Left cardiac atrium (tissue), 4 donors: ENCODE results near the gene REPS1. TPM values are rescaled to one million over a fixed set of nuclear protein-coding genes. Genes with fewer than 3 reads are reported as not detected.
"Not testable (repeated sequence)": the region's sequence is repeated elsewhere in the genome, so short reads cannot be mapped to it uniquely, and the experiment has no call there.

ENCODE experiments used
- ATAC-seq, 2 donors: fragments of 200-7000 bp; cut with Tn5 transposase; one replicate each; pipeline ENCODE4 v1.9.1; 2020; ENCODE audit warnings: mild to moderate bottlenecking in 2 of 2, moderate library complexity in 2 of 2
- DNase-seq: peaks from one replicate; pipeline ENCODE4 v3.0.0-alpha.2; 2020
- intact Hi-C, 2 donors: fragments of 100-400 bp; cut with DNase I; formaldehyde crosslinking; loops; one replicate each; pipeline versions ENCODE4 v1.14.1 to v1.15.1; 2022 to 2023
- long read RNA-seq: library from polyadenylated mRNA; unstranded; transcript quantifications from one replicate; pipeline ENCODE4 v2.0.0, GENCODE V29; 2021
- total RNA-seq, 2 donors: library from RNA; stranded (reverse); fragmentation: NEBNext Ultra II Directional; extraction: Animal tissue kit (Norgen Biotek cat#: 25700); gene quantifications; one replicate each; pipeline ENCODE4 v1.2.1, GENCODE V29; 2021
- donor health status: DM: no; HTN: yes; CAD: no.
- donor health status: DM: no; HTN: yes; CAD: no; lungs with severe emphysema.
- donor health status: DM: yes; HTN: yes; CAD: no.
- donor health status: Dilated cardiomyopathy.

The REPS1 gene, protein sequence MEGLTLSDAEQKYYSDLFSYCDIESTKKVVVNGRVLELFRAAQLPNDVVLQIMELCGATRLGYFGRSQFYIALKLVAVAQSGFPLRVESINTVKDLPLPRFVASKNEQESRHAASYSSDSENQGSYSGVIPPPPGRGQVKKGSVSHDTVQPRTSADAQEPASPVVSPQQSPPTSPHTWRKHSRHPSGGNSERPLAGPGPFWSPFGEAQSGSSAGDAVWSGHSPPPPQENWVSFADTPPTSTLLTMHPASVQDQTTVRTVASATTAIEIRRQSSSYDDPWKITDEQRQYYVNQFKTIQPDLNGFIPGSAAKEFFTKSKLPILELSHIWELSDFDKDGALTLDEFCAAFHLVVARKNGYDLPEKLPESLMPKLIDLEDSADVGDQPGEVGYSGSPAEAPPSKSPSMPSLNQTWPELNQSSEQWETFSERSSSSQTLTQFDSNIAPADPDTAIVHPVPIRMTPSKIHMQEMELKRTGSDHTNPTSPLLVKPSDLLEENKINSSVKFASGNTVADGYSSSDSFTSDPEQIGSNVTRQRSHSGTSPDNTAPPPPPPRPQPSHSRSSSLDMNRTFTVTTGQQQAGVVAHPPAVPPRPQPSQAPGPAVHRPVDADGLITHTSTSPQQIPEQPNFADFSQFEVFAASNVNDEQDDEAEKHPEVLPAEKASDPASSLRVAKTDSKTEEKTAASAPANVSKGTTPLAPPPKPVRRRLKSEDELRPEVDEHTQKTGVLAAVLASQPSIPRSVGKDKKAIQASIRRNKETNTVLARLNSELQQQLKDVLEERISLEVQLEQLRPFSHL
- total RNA-seq, result 10 to 100 TPM; 29.0 to 36.3 TPM
- long read RNA-seq, partial matches to known transcripts, result 26 of 29 reads
- long read RNA-seq, other reads (novel, unspliced or antisense), result 2 of 29 reads

DNA sequence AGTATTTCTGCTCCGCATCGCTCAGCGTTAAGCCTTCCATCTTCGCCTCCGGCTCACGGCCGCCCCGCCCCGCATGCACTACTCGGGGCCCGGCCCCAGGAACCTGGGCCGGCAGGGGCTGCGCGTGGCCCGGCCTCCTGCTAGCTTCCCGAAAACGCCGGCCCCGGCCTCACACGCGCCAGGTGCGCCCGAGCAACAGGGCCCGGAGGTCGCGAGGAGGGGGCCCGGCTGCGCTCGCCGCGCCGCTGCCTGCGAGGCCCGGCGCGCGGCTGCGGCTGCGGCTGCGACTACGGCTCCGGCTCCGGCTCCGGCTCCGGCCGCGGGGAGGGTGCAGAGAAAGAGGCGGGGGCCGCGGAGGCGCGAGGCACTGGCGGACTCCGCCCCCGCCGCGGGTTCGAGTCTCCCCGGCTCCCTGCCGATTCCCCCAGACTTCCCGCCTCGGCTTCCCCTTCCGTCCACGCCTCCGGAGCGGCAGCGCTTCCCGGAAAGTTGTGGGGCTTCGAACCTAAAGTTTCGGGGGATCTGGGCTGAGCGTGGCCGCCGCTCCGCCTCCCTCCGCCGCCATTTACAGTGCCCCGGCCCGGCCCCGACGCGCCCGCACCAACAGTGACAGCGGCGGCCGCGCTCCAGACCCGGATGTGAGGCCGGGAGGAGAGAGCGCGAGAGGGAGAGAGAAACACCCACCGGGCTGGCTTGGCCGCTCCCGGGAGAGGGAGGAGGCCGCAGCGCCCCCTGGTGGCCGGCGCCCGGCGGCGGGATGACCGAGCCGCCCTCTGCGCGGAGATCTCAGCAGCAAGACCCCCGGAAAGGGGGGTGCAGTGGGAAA lies at the start of gene REPS1:
Gene REPS1 (minus strand): TSS at position 611 of the 826 bp plus-strand sequence. CDS start 571 bp downstream, at position 40.
- ATAC-seq (peak; percentile 98 to 99), DNase-seq (peak; percentile 94)
- intact Hi-C loops, result loop anchor here (2.0 to 5.0 kb wide), 2 partner anchors 171 to 173 kb away; no protein-coding TSS in a partner anchor

DNA sequence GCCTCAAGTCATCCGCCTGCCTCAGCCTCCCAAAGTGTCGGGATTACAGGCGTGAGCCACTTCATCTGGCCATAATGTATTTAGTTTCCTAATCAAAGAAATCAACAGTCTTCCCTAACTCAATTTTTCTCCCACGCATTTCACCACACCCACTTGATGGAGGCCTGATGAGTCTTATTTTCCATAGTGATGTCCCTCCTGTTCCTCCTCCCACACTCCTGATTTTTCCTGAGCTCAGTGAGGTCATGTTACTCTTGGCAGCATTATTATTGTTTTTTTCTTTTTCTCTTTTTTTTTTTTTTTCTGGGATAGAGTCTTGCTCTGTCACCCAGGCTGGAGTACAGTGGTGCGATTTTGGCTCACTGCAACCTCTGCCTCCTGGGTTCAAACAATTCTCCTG lies 49.4 kb upstream of the REPS1 start:
- intact Hi-C loops, result no loop called here
- ATAC-seq (peak in 1 of 2 donors; percentile 87), DNase-seq (no peak)

DNA sequence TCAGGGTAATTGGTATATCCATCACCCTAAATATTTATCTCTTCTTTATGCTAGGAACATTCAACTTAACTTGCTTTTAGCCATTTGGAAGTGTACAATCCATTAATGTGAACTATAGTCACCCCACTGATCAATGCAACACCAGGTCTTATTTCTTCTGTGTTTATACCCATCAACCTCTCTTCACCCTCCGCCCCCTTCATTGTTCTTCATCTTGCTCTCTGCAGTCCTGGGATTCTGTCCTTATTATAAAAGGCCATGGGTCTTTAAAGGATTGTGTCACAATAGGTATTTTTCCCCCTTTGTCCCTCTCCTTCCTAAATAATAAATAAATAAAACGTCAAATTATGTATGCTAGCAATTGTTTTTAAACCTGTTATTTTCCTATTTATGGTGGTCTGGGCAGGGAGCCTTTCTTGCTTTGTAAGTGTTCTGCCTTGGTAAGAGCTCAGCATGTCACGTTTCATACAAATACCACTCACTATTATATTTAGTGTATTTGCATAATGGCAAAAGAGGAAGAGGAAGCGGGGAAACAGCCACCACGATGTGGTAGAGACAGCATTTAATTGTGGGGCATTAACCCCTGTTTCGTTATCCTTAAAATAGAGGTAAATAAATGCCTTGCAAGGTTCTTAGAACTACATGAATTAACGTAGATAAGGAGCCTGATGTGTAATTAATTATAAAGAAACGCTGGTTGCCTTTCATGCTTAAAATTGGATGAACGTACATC lies 42.3 kb upstream of the REPS1 start:
- intact Hi-C loops, result no loop called here
- DNase-seq (no peak), ATAC-seq (no peak)

DNA sequence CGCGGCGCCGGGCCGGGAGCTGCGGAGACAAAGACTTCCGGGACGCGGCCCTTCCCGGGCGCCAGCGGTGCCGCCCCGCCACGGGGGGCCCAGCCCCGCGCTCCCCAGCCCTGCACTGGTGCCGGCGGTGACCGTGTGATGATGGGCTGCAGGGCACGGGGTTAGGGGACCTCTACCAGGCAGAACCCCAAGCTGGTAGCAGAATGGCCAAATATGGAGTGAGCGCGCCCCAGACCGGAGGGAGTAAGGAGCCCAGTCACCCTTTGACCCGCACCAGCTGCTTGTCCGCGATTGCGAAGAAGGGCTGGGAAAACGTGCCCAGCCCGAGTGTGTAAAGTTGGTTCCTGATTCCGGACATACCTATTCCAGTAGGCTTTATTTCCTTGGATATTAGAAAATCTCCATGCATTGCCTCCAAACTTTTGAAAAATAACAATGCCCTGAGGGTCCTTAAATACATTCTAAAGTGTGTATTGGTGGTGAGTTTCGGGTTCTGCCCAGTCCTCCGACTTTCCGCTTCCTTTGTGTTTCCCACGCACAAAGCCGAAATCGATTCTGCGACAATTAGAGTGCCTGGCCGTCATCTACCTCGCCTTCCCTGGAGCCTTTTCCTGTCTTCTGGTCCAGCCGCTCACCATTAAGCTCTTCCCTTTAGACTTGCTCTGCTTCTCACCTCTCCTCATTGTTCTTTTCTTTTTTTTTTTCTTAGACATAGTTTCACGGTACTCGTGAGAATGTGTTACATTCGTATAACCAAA lies 41.6 kb upstream of the REPS1 start:
- ATAC-seq (peak; percentile 77 to 80), DNase-seq (peak; percentile 70)
- intact Hi-C loops, result no loop called here

DNA sequence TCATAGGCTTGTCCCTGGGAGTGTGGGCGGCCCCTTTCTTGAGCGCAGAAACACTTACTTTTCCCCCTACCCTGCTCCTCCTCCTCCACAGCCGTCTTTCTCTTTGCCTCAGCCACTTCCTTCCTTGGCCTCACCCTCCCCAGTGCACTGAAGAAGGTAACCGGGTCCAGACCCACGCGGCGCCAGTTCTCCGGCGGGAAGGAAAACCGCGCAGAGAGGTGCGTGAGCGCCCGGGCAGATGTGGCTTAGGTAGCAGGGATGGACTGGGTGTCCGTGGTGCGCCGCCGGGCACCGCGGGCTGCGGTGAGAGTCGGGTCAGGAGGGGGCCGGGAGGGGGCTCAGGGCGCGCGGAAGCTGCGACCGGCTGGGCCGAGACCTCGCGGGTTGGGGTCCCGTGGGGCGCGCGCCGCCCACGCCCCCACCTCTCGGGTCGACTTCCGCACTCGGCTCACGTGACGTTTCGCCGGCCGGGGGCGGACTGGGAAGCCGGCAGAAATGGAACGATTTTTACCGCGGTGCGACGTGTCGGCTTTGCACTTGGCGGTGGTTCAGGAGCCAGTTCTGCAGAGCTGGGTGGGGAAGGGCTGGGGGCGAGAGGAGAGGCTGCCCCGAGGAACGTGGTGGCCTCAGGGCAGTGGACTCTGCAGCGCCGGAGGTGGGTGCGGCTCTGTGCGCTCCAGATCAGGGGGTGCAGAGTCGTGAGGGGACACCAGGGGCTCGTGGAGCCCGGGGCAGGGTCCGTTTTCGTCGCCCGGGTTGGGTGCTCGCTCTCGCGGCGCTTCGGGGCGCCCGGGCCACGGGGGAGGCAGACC lies 40.8 kb upstream of the REPS1 start, which contains the start of gene ABRACL:
Gene ABRACL (plus strand): TSS at position 88 of the 812 bp plus-strand sequence. CDS start 5,416 bp downstream, outside the sequence.
- intact Hi-C loops, result no loop called here
- DNase-seq (peak; percentile 63), ATAC-seq (peak; percentile 76 to 86)

DNA sequence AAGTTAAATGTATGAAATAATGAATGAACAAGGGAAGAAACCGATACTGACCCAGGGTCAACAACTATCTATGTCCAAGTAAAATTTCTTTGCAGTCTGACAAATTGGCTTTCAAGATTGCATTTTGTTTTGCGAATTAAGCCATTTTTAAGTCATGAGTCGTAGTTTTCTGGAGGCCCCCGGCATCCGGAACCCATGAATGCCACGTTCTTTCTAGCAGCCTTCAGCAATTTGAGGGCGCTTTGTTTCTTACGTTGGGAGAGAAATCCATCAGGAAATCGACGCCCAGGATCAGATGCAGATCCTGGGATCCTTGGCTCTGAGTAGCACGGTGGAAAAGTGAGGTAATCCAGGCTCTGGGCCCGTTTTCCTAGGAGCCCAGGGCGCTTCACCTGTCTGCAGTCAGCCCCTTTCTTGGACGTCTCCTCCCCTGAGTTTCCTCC lies 40.2 kb upstream of the REPS1 start:
- DNase-seq (no peak), ATAC-seq (no peak)
- intact Hi-C loops, result no loop called here

DNA sequence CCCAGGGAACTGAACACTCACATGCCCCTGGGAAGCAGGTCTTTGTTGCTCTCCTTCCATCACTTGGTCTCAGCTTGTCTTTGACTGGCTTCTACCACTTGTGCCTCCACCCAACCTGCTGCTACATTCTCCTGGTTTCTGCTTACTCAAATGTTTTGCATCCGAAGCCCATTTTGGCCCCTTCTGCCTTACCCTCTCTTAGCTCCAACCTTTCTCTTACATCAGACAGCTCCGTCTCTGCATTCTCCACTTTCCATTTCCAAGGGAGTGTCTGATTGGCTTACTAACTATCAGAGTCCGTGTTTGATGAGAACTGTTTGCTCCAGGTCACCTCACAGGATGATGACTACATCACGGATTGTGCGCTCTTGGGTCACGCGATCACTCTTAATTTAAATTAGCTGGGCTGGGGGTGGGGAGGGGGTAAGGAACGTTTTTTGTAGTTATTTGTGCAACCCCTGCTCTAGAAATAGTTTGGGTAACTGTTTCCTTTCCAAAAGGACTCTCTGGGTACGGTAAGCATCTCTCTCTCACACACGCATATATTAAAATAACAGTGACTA lies 39.6 kb upstream of the REPS1 start:
- DNase-seq, result no peak
- peak in 1 of 2 donors; percentile 11 for ATAC-seq
- intact Hi-C loops, result no loop called here

DNA sequence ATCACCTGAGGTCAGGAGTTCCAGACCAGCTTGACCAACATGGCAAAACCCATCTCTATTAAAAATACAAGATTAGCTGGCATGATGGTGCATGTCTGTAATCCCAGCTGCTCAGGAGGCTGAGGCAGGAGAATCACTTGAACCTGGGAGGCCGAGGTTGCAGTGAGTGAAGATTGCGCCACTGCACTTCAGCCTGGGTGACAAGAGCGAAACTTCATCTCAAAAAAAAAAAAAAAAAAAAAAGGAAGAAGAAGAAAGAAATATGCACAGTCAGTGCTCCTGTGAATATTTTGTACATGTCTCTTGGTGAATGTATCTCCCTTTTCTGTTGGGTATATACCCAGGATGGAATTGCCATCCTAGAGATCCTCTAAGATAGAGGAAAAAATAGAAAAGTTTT lies 37.4 kb upstream of the REPS1 start:
- DNase-seq, ATAC-seq, intact Hi-C loops: not testable (repeated sequence)

DNA sequence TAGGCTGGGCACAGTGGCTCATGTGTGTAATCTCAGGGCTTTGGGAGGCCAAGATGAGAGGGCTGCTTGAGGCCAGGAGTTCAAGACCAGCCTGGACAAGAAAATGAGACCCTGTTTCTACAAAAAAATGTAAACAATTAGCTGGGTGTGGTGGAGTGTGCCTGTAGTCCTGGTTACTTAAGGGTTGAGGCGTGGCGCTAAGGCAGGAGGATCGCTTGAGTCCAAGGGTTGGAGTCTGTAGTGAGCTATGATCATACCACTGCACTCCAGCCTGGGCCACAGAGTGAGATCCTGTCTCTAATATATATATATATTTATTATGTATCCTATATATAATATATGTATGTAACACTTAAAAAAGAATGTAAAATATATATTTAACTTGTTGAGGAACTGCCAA lies 32.6 kb upstream of the REPS1 start:
- DNase-seq (no peak), ATAC-seq (no peak)
- intact Hi-C loops, result no loop called here

DNA sequence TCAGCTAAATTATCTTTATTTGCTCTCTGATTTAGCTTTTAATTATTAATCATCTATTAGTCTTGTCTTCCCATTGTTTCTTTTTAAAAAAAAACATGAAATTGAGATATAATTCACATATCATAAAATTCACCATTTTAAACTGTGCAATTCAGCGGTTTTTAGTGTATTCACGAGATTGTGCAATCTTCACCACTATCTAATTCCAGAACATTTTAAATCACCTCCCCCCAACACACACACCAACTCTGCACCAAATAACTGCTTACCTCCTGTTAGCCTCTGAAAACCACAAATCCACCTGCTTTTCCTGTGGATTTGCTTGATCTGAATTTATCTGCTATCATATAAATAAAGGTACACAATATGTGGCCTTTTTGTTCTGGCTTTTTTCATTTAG lies 31.7 kb upstream of the REPS1 start:
- intact Hi-C loops, result no loop called here
- no peak for DNase-seq

DNA sequence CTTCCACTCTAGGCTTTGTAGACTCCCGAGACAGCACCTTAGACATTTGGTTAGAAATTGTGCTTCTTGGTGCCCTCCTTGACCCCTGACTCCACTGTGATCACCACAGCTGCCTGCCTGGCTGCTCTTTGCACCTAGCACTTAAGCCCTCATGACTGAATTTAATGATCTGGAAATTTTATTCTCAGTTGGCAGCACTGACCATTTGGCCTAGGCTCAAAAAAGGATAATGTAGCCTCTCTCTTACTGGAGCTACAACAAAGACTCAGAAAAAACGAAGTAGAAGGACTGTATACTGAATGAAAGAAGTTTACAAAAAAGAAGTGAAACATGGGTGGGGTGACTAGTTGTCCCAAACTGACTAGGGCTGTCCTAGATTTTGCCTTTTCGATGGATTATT lies 29.2 kb upstream of the REPS1 start:
- peak; percentile 38 to 68 for ATAC-seq
- DNase-seq, result no peak
- intact Hi-C loops, result no loop called here

More for the DNA sequence above, 31.7 kb upstream of the REPS1 start:
- no peak for ATAC-seq

DNA sequence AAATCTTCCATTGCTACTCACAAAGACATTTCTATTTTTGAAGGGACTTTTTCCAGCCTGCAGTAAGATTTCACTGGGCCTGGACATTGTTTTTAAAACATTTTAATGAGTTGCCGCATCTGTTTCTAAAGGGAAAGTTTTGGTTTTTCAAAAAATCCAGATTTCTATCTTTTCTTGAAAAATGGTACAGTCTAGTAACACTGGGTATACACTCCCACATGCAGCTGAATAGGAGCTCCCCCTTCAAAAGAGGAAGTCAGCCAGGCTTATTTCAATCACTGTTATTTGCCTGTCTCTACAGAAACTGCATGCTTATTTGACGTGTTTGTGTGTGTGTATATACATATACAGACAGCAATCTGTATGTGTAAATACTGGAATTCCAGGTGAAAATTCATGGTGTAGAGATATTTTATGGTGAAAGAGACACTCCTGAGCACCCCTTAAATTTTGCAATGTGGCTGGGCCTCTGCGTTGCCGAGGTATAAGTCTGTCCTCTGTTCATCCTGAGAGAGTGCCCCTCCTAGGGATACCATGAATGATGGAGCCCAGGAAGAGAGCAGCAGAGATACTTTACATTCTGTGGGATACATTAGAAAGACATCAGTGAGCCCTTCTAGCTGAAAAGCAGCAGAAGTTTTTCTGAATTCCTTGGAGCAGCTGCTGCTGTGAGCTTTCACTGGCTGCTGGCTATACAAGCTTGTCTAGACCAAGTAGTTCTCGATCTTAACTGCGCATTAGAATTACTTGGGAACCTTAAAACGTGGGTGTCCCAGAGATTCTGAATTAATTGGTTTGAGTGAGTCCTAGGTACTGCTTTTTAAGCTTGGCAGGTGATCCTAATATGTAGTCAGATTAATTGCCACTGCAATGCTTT lies 28.5 kb upstream of the REPS1 start:
- intact Hi-C loops, result no loop called here
- ATAC-seq, result peak; percentile 27 to 80

DNA sequence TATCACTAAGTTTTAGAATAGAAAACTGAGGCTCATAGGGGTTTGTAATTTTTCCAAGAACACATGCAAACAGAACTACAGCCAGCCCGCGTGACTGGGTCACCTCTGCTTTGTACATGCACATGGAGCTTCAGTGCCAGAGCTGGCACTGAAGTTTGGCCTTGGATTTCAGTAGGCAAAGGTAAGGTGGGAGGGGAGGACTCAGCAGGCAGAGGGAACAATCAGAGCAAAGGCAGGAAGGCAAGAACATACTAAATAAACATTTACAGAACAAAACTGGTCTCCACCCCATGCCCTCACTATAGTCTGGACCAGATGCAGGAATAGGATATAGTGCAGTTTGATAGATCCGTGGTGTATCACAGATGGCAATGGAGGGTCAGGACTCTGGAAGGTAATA lies 26.9 kb upstream of the REPS1 start:
- intact Hi-C loops, result no loop called here
- no peak for ATAC-seq
- no peak for DNase-seq

More for the DNA sequence above, 28.5 kb upstream of the REPS1 start:
- no peak for DNase-seq

DNA sequence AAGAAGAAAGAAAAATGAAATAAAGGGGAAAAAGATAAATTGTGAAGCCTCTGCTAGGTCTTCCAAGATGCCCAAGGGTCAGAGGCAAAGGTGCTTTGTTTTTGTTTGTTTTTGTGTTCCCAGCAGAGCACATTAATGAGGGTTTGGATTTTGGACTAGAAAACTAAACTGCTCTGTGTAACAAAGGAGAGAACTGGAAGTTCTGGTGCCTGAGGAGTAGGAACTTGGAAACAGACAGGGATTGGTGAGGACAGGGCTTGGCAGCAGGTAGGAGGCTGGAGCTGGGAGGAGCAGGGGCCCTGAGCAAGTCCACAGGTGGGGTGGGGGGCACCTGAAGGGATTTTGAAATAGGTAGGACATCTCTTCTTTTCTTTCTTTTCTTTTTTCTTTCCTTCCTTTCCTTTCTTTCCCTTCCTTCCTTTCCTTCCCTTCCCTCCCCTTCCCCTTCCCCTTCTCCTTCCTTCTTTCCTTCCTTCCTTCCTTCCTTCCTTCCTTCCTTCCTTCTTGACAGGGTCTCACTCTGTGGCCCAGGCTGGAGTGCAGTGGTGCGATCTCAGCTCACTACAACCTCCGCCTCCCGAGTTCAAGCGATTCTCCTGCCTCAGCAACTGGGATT lies 25.2 kb upstream of the REPS1 start:
- intact Hi-C loops, result no loop called here
- DNase-seq (no peak), ATAC-seq (no peak)

DNA sequence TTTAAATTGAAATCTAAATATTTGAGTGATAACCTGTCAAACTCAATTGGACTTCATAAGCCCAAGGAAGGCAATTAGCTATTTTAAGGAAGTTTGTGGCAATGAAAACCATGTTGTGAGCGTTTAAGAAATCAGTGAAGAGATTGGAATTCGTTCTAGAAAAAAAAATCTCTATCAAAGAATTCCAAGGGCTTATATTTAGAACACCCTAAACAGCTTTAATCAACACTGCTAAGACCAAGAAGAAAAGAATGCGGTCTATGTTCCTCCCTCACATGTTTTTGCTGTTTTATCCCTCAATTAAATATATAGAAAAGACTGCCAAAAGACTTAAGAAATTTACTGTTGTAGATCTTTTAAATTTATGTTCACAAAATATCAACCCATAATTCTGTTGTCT lies 23.9 kb upstream of the REPS1 start:
- no peak for DNase-seq
- intact Hi-C loops, result no loop called here
- no peak for ATAC-seq
